IPS-18c (cell line): ENCODE data around the gene DICER1.

Source experiments
- H3K4me3 ChIP-seq: 2 replicates; pipeline ENCODE4 v1.7.0; 2013; ENCODE audit warnings: low read depth, mild to moderate bottlenecking, low read length, moderate library complexity; ENCODE audit not compliant: insufficient read depth
- H3K9me3 ChIP-seq: one replicate; pipeline ENCODE4 v1.6.1; 2013; ENCODE audit warnings: mild to moderate bottlenecking, low read length, moderate library complexity; ENCODE audit not compliant: control insufficient read depth, insufficient read depth

The DICER1 gene

DNA sequence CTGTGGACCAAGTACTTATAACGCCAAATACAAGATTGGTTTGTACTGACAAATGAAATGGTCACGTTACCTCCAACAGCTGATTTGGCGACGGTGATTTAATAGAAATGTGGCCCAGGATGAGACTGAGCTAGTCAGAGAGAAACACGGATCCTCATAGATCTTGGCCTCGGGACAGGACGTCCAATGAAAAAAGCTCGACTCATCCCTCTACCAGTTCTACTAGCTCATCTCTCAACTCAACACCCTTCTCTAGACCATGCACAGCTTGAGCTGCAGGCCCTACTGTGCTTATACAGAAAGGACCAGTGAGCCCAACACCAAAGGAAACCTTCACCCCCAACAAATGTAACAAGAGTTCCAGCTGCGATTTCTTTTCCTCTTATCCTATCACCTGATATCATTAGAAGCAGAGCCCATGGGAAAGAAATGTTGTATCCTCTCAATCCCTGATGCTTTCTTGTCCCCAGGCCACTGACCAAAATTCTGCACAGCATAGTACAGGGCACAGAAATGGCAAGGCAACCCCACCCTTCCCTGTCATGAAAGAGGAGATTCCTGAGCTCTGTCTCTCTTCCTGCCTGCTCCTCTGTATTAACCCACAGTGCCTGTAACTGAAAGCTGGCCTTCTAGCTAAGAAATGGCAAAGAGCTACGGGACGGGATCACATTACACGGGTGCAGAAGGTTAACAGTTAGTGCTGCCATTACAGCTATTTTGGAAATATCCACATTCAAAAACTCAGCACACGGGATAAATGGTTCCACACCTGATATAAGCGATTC is 39.2 kb downstream of the DICER1 start:
- Histone ChIP-seq H3K4me3 (no peak overlapping the region), H3K9me3 (no peaks in the 10 kb centered on the region)

DNA sequence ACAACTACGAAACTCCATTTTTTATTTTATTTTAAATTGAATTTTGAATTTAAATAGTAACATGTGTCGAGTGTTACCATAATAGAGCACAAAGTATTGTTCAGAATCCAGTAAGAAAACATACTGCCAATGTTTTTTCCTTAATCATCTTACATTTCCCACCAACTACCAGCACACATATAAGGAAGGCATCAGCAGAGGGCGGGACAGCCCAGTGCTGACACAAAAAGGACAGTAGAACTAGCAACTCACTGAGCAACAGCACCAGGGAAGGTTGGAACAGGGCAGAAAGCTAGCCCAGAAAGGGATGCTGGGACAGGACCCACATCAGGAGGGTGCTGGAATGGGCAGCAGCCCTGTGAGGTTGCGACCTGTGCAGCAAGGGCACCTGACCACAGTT is 43.9 kb downstream of the DICER1 start:
- Histone ChIP-seq H3K9me3 (no peaks in the 10 kb centered on the region), H3K4me3 (no peak overlapping the region)

DNA sequence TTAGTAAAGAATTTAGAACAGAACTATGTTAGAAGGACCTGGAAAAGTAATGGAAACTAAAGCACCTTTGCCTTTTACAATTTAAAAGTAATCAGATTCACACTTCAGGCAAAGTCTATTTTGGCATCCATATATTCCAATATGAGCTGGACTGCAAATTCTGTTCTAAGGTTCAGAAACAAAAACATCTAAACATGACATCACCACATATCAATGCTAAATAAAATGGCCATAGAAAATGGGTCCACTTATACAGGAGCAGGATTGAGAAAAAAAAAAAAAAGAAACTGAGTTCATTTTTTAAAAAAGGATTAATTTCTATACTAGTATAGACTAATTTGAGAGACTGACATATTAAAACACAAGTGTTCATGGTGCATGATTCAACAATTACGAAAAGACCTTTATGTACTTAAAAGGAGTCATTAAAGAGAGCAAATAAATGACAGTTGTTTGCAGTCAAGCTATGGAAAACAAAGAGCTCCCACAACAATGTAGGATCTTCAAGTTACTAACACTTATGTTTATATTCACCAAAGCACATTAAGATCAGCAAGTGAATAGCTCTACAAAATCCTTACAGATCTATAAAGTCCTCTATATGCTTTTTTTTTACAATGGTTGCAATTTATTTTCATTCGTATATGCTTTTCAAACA is 45.7 kb downstream of the DICER1 start:
- Histone ChIP-seq H3K4me3 (no peak overlapping the region), H3K9me3 (no peaks in the 10 kb centered on the region)

DNA sequence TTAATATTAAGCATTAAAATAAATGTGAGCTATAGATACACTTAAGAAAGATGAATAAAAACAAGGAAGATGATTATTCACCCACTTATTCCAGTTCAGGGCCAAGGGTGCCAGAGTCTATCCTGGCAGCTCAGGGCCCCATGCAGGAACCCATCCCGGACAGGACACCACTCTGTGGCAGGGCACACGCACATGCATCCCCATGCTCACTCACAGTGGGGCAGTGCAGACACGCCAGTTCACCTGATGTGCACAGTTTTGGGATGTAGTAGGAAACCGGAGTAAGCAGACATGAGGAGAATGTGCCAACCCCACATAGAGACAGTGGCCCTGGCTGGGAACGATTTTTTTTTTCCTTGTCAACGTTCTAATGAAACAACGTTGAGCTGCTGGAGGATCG is 47.2 kb downstream of the DICER1 start:
- Histone ChIP-seq H3K9me3 (no peaks in the 10 kb centered on the region), H3K4me3 (no peak overlapping the region)

DNA sequence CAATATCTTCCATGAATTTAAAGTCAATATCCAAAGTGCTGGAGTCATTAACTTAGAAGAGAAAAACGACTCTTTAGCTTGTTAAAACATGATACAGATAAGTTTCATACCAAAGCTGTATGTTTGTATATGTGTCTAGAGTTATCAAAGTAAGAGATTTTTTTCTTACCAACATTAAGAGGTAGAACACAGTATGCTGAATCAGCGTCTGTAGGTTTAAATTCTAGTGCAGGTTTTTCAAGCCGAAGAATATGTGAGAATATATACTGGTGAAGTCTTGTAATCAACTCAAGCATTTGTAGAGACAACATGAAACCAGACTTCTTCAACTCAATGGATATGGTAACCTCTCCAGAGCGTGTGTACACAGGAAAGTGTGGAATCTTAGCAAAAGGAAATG is 49.6 kb downstream of the DICER1 start:
- no peak overlapping the region for H3K4me3 ChIP-seq
- no peaks in the 10 kb centered on the region for H3K9me3 ChIP-seq

DNA sequence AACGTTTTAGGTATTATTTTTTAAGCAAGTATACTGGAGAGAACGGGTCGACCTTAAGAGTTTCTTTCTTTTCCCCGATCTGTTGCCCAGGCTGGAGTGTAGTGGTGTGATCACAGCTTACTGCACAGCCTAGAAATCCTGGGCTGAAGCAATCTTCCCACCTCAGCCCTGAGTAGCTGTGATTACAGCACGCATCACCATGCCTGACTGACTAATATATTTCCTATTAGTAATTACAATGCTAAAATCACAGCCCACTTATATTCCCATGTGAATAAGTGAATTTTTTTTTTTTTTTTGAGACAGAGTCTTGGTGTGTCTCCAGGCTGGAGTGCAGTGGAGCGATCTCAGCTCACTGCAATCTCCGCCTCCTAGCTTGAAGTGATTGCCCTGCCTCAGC is 50.4 kb downstream of the DICER1 start:
- Histone ChIP-seq H3K4me3 (no peak overlapping the region), H3K9me3 (no peaks in the 10 kb centered on the region)

DNA sequence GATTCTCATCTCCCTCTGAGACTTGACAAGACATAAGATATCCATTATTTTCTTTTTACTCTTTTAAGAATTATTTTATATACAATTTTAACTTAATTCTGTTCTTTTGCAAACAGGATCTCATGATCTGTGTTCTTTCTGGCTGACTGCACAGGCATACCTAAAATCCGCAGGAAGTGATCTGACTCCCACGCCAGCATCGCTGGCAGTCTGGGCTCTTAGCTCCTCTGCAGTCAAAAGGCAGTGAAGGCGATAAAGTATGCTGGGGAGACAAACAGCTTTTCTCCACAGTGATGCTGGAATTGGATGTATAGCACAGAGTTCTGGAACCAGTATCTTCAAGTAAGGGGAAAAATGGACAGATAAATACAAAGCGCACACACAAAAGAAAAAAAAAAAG is 52.4 kb downstream of the DICER1 start:
- H3K4me3 ChIP-seq, result no peak overlapping the region
- H3K9me3 ChIP-seq, result no peaks in the 10 kb centered on the region

DNA sequence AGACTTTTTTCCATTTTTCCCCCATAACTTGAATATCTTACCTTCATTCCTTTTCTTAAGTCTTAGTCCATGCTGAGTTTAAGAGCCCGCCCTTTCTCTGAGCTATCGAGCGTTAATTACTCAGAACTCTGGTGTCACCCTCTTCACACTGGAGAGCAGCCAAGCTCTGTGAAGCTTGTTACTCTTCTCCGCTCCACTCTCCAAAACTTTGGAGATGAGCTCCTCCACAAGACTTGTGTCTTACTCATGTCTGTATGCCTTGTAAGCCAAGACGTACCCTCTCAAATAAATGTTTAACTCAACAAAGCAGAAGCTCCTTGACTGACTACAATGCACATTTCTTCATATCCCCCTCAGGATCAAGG is 54.7 kb downstream of the DICER1 start:
- no peak overlapping the region for H3K4me3 ChIP-seq
- no peaks in the 10 kb centered on the region for H3K9me3 ChIP-seq

DNA sequence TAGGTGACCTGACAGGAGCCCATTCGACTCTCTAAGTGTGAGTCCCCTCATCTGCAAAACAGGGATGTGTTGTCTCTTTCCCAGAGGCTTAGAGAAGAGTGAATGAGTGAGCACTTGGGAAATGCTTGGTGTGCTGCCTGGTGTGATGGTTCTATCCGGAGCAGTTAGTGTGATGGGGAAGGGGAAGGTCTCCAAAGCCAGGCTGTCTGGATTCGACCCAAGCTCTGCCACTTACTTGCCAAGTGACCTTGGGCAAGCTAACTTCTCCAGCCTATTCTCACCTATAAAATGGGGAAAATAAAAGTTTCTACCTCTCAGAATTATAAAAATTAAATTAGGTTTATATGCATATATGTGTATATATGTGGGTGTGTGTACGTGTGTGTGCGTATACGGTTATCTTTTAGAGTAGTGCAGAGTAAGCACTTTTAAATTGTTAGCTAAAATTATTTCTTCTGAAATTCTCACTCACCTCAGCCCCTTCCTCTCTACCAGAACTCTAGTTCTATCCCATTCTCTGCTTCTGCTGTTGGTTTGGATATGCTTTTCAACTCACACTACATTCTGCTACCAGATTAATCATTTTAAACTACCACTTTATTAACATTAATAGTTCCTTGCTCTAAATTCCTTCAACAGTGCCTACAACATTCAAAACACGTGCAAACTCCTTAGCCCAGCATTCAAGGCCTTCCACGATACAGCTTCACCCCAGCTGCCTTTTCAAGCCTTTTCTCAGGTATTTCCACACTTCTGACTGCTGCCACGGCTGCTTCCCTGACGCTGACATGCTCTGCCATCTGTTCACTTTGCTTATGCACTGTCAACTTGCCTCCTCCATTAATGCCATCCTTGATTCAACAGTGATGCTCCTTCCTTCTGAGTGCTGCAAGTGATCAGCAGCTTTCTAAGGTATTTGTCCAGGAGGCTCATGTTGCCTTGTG is 55.3 kb downstream of the DICER1 start:
- Histone ChIP-seq H3K4me3 (no peak overlapping the region), H3K9me3 (no peaks in the 10 kb centered on the region)

DNA sequence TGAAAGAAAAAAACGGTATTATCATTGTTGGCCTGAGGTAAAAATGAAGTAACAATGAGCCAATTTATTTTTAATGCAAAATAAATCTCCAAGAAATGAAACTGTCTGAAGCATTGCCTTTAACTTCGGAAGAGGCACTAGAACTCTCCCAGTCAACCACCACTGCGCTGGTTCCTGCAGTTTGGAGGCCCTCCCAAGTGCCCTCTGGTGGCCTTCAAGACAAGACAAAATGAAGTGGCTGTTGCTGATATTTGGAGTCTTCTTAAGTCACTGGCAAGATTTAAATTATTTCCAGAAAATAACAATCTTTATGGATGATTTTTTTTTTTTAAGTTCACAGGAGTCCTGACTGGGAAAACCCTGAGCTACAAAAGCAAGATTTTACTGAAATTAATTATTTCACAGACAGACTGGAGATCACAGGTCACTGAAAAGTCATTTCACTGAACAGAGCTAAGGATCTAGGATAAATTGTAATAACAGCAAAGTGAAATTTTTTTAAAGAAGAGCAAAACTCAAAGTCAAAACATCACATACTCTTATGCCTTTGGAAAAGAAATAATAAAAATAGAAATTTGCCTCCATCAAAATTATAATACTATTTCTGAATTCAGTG is 58.2 kb downstream of the DICER1 start:
- Histone ChIP-seq H3K4me3 (no peak overlapping the region), H3K9me3 (no peaks in the 10 kb centered on the region)

DNA sequence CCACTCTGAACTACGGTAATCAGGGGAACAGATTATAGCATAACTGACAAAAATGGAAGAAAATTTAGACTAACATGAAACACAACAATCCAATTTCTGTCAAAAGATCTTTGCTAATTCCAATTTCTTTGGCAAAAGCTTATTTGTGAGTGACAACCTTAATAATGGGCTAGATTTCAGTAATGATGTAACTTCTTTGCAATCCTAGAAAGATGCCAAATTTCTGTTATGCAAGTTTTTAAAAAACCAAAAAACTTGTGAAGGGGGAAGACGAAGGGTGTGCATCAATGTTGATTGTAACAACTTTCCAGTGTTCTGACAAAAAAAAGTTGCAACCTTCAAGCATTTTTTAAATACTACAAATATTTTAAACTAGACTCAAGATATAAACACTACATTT is 59.9 kb downstream of the DICER1 start:
- H3K4me3 ChIP-seq, result no peak overlapping the region

DNA sequence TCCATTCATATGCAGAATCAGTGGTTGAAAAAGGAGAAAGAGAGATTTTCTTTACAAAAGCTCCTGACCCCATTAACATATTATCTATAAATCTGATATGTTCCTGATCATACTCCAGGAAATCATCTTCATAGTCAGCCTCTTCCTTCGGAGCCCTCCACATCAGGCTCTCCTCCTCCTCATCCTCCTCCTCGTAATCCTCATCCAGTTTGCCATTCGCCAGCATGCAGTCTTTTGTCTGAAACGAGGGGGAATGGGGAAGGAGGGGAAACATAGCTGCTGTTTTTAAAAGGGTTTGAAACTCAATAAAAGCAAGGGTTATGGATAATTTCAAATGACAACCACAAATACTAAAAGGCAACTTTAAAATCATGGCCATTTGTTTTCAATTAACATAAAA is 60.9 kb downstream of the DICER1 start:
- no peak overlapping the region for H3K4me3 ChIP-seq
- no peaks in the 10 kb centered on the region for H3K9me3 ChIP-seq

More for the DNA sequence above, 59.9 kb downstream of the DICER1 start:
- no peaks in the 10 kb centered on the region for H3K9me3 ChIP-seq

DNA sequence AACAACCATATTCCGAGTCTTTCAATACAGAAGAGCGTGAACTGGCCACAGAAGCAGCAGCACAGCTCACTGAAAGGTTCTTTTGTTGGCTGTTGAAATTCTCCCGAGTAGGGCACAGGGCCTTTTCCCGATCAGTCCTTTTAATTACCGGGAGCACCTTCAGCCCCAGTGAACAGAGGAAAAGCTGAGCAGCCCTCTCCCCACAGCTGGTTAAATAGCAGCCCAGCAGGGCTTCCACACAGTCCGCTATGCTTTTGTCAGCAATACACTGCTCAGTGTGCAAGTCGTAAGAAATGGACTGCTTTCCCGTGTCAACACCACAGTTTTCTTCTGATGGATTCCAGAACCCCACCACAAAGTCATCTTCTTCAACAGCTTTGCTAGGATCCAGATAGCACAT is 61.3 kb downstream of the DICER1 start:
- Histone ChIP-seq H3K4me3 (no peak overlapping the region), H3K9me3 (no peaks in the 10 kb centered on the region)

DNA sequence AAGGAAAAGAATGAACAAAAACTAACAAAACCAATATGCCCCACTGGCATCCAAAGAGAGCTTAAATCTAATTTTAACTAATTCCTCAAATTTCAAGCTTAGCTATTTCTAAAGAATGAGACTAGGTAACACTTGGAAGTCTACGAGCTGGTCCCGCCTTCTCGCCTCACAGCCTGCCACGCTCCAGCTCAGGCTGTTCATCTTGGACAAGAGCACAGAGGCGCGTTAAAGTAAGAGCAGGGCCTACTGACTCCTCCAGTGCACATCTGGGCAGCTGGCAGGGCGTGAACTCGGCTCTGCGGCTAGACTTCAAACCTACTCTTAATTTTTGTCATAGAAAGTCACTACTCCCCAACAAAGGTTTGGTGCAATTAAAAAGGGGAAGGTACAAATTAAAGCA is 64.6 kb downstream of the DICER1 start:
- H3K9me3 ChIP-seq, result no peaks in the 10 kb centered on the region
- H3K4me3 ChIP-seq, result no peak overlapping the region

DNA sequence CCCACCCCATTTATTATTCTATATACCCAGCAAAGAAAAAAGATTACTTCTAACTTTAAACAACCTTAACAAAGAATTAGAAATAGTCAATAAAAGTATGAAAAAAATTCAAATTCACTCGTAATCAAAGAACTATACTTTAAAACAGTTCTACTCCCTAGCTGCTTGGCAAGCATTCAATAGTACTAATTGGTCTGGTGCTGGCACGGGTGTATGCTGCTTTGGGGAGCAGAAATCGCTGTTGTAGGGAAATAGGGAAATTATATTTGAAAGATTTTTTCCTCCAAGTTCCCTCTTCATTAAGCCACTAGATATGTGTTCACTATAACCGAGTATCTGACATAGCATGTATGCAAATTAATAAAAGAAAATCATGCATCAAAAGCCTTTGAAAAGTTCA is 65.7 kb downstream of the DICER1 start:
- Histone ChIP-seq H3K4me3 (no peak overlapping the region), H3K9me3 (no peaks in the 10 kb centered on the region)

DNA sequence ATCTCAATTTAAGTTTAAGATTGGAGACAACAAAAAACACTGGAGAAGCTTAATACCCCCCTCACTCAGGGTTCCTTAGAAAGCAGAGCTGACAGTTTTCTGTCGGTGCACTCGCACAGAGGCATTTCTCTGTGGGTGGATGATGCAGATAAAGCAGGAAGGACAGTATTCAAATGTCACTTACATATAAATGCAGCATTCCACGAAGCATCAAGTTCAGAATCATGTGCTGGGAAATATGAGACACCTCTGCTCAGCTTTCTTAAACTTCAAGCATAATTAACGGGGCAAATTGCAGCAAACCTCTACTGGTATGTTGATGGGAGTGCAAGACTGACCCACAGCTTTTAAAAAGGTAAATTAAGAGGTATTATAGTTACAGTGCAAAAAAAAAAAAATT is 68.7 kb downstream of the DICER1 start:
- Histone ChIP-seq H3K4me3 (no peak overlapping the region), H3K9me3 (no peaks in the 10 kb centered on the region)

DNA sequence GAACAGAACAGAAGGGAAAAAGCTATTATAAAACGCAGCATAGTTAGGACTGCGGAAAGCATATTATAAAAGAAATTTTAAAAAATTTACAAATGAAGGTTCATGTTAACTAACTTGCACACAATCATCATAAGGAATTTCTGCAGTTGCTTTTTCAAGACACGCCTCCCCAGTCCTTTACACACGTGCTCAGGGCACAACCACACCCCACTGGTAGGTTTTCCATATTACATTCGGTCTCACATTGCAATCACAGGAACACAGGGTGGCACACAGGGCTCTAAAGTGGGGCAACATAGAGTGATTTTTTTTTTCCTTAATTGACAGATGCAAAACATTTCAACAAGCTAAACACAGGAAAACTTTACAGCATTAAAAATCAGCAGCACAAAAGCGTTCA is 69.7 kb downstream of the DICER1 start:
- Histone ChIP-seq H3K4me3 (no peak overlapping the region), H3K9me3 (no peaks in the 10 kb centered on the region)
